ENCODE results near the gene FBXL19.

The FBXL19 gene

GRCh38 chr16:30896889-30897733, 26.3 kb upstream of the FBXL19 start:
- peak overlapping the region; percentile 88 to 94 (median 88) for H3K4me3 Mint-ChIP-seq
- no peaks in the 10 kb centered on the region for H3K36me3 Mint-ChIP-seq (ENCODE audit: low read depth)
- TF ChIP-seq, protein P1, sequence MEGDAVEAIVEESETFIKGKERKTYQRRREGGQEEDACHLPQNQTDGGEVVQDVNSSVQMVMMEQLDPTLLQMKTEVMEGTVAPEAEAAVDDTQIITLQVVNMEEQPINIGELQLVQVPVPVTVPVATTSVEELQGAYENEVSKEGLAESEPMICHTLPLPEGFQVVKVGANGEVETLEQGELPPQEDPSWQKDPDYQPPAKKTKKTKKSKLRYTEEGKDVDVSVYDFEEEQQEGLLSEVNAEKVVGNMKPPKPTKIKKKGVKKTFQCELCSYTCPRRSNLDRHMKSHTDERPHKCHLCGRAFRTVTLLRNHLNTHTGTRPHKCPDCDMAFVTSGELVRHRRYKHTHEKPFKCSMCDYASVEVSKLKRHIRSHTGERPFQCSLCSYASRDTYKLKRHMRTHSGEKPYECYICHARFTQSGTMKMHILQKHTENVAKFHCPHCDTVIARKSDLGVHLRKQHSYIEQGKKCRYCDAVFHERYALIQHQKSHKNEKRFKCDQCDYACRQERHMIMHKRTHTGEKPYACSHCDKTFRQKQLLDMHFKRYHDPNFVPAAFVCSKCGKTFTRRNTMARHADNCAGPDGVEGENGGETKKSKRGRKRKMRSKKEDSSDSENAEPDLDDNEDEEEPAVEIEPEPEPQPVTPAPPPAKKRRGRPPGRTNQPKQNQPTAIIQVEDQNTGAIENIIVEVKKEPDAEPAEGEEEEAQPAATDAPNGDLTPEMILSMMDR (IDR thresholded peaks at IDR 0.05; ENCODE audit: unreplicated experiment in 3 of 3), result no peak
- H3K27ac Mint-ChIP-seq, result peak overlapping the region; percentile 97 to 99 (median 98)
- no peaks in the 10 kb centered on the region for H3K27me3 Mint-ChIP-seq (ENCODE audit: low read depth)
- no peaks in the 10 kb centered on the region for H3K9me3 Mint-ChIP-seq
- H3K4me1 Mint-ChIP-seq, result peaks cover 35% of the 10 kb centered on the region

GRCh38 chr16:30899794-30900193, 23.6 kb upstream of the FBXL19 start:
- TF ChIP-seq, protein P1 (IDR thresholded peaks at IDR 0.05; ENCODE audit: unreplicated experiment in 3 of 3), result no peak
- peaks cover 31% of the 10 kb centered on the region for H3K4me1 Mint-ChIP-seq

DNA sequence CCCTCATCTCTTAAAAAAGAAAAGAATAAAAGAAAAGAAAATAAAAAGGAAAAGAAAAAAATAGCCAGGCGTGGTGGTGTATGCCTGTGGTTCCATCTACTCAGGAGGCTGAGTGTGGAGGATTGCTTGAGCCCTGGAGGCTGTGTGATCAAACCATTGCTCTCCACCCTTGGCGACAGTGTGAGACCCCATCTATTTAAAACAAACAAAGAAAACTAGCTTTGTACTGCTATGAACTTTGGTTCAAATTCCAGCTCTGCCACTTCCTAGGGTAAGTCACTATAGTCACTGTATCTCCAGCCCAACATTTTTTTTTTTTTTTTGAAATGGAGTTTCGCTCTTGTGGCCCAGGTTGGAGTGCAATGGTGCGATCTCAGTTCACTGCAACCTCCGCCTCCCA, 22.8 kb upstream of the FBXL19 start:
- TF ChIP-seq, protein P1 (IDR thresholded peaks at IDR 0.05; ENCODE audit: unreplicated experiment in 3 of 3), result no peak
- Mint-ChIP-seq H3K27me3 (ENCODE audit: low read depth) (no peaks in the 10 kb centered on the region), H3K4me1 (peaks cover 23% of the 10 kb centered on the region), H3K36me3 (ENCODE audit: low read depth) (no peaks in the 10 kb centered on the region), H3K9me3 (no peaks in the 10 kb centered on the region), H3K4me3 (peak overlapping the region; percentile 21 to 68 (median 34)), H3K27ac (peak overlapping the region in 2 of 3 experiments; percentile 69 to 85)

More at GRCh38 chr16:30899794-30900193, 23.6 kb upstream of the FBXL19 start:
- H3K4me3 Mint-ChIP-seq, result peak overlapping the region in 2 of 3 experiments; percentile 6 to 34
- H3K27ac Mint-ChIP-seq, result peak overlapping the region in 2 of 3 experiments; percentile 29 to 85
- no peaks in the 10 kb centered on the region for H3K36me3 Mint-ChIP-seq (ENCODE audit: low read depth)
- no peaks in the 10 kb centered on the region for H3K27me3 Mint-ChIP-seq (ENCODE audit: low read depth)
- H3K9me3 Mint-ChIP-seq, result no peaks in the 10 kb centered on the region

DNA sequence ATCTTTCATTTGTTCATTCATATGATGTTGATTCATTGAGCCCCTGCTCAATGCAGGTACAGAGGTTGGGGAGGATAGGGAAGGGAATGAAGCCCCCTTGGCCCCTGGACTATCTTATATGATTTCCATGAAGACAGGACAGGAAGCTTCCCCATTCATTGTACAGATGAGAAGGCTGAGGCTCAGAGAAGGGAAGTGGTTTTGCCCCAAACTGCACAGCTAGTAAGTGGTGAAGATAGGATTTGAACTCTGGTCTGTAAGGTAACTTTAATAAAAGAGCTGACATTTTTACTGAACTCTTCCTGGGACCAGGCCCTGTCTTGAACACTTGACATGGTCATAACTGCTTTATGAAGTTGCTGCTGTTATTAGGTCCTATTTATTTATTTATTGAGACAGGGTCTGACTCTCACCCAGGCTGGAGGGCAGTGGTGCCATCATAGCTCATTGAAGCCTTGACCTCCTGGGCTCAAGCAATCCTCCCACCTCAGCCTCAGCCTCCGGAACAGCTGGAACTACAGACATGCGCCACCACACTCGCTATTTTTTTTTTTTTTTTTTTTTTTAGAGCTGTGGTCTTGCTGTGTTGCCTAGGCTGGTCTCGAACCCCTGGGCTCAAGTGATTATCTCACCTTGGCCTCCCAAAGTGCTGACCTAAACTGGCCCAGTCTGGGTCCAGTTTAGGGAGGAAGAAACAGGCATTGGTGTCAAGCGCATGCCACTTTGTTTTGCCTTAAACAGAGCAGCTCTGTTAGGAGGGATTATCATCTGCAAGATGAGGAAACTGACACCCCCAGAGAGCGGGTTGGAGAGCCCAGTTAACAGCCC, 22.0 kb upstream of the FBXL19 start:
- TF ChIP-seq, protein P1 (IDR thresholded peaks at IDR 0.05; ENCODE audit: unreplicated experiment in 3 of 3), result no peak
- peak overlapping the region; percentile 69 to 85 (median 79) for H3K27ac Mint-ChIP-seq
- H3K27me3 Mint-ChIP-seq (ENCODE audit: low read depth), result no peaks in the 10 kb centered on the region
- peaks cover 15% of the 10 kb centered on the region for H3K4me1 Mint-ChIP-seq
- peak overlapping the region; percentile 66 to 75 (median 68) for H3K4me3 Mint-ChIP-seq
- no peaks in the 10 kb centered on the region for H3K9me3 Mint-ChIP-seq
- no peaks in the 10 kb centered on the region for H3K36me3 Mint-ChIP-seq (ENCODE audit: low read depth)

GRCh38 chr16:30902029-30902972, 21.1 kb upstream of the FBXL19 start:
- Mint-ChIP-seq H3K4me3 (peak overlapping the region; percentile 88 to 92 (median 90)), H3K9me3 (no peaks in the 10 kb centered on the region), H3K27me3 (ENCODE audit: low read depth) (no peaks in the 10 kb centered on the region), H3K4me1 (peaks cover 9% of the 10 kb centered on the region), H3K36me3 (ENCODE audit: low read depth) (no peaks in the 10 kb centered on the region), H3K27ac (peak overlapping the region; percentile 94 to 99 (median 98))
- TF ChIP-seq, protein P1 (IDR thresholded peaks at IDR 0.05; ENCODE audit: unreplicated experiment in 3 of 3), result no peak
